H9 (cell line): ENCODE measurements around the gene LTBP2. TPM values are rescaled to one million over a fixed set of nuclear protein-coding genes. Genes with fewer than 3 reads are reported as not detected.

Source experiments
- DNase-seq: peaks from one replicate; pipeline ENCODE4 v3.0.0-alpha.2; 2017
- H2AFZ ChIP-seq: one replicate; pipeline ENCODE4 v1.6.1; 2013; ENCODE audit warnings: mild to moderate bottlenecking, low read length, control low read depth, moderate library complexity
- H2AK5ac ChIP-seq: 2 replicates; pipeline ENCODE4 v1.6.1; 2013; ENCODE audit warnings: low read length, control low read depth, mixed read lengths; ENCODE audit not compliant: insufficient read length
- H2BK120ac ChIP-seq: one replicate; pipeline ENCODE4 v1.6.1; 2013; ENCODE audit warnings: low read depth, mild to moderate bottlenecking, low read length, control low read depth, inconsistent platforms; ENCODE audit not compliant: poor library complexity, severe bottlenecking
- H2BK12ac ChIP-seq: 2 replicates; pipeline ENCODE4 v1.6.1; 2013; ENCODE audit warnings: low read length, control low read depth, mixed read lengths, low read depth; ENCODE audit not compliant: insufficient read length
- H2BK15ac ChIP-seq: 2 replicates; pipeline ENCODE4 v1.6.1; 2013; ENCODE audit warnings: low read depth, low read length, control low read depth
- H2BK20ac ChIP-seq: one replicate; pipeline ENCODE4 v1.6.1; 2013; ENCODE audit warnings: low read depth, mild to moderate bottlenecking, low read length, control low read depth, inconsistent platforms; ENCODE audit not compliant: poor library complexity, severe bottlenecking
- H2BK5ac ChIP-seq: 2 replicates; pipeline ENCODE4 v1.6.1; 2013; ENCODE audit warnings: low read length, control low read depth, mixed read lengths; ENCODE audit not compliant: insufficient read length
- H3K14ac ChIP-seq: 2 replicates; pipeline ENCODE4 v1.6.1; 2013; ENCODE audit warnings: low read length, control low read depth; ENCODE audit not compliant: insufficient read depth
- H3K18ac ChIP-seq: 2 replicates; pipeline ENCODE4 v1.6.1; 2013; ENCODE audit warnings: low read depth, mild to moderate bottlenecking, mixed read lengths, low read length, control low read depth; ENCODE audit not compliant: insufficient read length
- H3K23ac ChIP-seq: 2 replicates; pipeline ENCODE4 v1.6.1; 2013; ENCODE audit warnings: low read length, control low read depth, mixed read lengths, low read depth; ENCODE audit not compliant: insufficient read length
- H3K23me2 ChIP-seq: 2 replicates; pipeline ENCODE4 v1.6.1; 2013; ENCODE audit warnings: low read depth, mild to moderate bottlenecking, mixed read lengths, low read length, control low read depth; ENCODE audit not compliant: insufficient read length, poor library complexity, severe bottlenecking
- H3K27ac ChIP-seq: 2 replicates; pipeline ENCODE4 v1.5.1; 2013; ENCODE audit warnings: low read length, control low read depth, mixed read lengths, low read depth; ENCODE audit not compliant: insufficient read length
- H3K27me3 ChIP-seq: 2 replicates; pipeline ENCODE4 v1.6.1; 2013; ENCODE audit warnings: low read length, control low read depth, inconsistent platforms; ENCODE audit not compliant: insufficient read depth
- H3K4ac ChIP-seq: 2 replicates; pipeline ENCODE4 v1.6.1; 2013; ENCODE audit warnings: low read depth, mild to moderate bottlenecking, control low read depth, inconsistent platforms, low read length, moderate library complexity
- H3K4me1 ChIP-seq: 2 replicates; pipeline ENCODE4 v1.6.1; 2013; ENCODE audit warnings: low read length, control low read depth, inconsistent platforms; ENCODE audit not compliant: insufficient read depth
- H3K4me2 ChIP-seq: 2 replicates; pipeline ENCODE4 v1.6.1; 2013; ENCODE audit warnings: low read length, control low read depth, mixed read lengths; ENCODE audit not compliant: insufficient read length, insufficient read depth
- H3K56ac ChIP-seq: 2 replicates; pipeline ENCODE4 v1.6.1; 2013; ENCODE audit warnings: low read depth, mild to moderate bottlenecking, mixed read lengths, low read length, control low read depth; ENCODE audit not compliant: insufficient read length
- H3K79me1 ChIP-seq: 2 replicates; pipeline ENCODE4 v1.6.1; 2013; ENCODE audit warnings: low read depth, mild to moderate bottlenecking, moderate library complexity, low read length, control low read depth, inconsistent platforms; ENCODE audit not compliant: insufficient read depth, poor library complexity, severe bottlenecking
- H3K79me2 ChIP-seq: 2 replicates; pipeline ENCODE4 v1.6.1; 2013; ENCODE audit warnings: low read length, control low read depth, inconsistent platforms; ENCODE audit not compliant: insufficient read depth
- H3K9ac ChIP-seq: 2 replicates; pipeline ENCODE4 v1.6.1; 2013; ENCODE audit warnings: low read length, control low read depth, mixed read lengths; ENCODE audit not compliant: insufficient read length; ENCODE audit errors: extremely low read depth
- H3K9me3 ChIP-seq: one replicate; pipeline ENCODE4 v1.6.1; 2013; ENCODE audit warnings: low read depth, low read length, inconsistent platforms; ENCODE audit not compliant: control insufficient read depth
- H3T11ph ChIP-seq: one replicate; pipeline ENCODE4 v1.6.1; 2013; ENCODE audit warnings: mild to moderate bottlenecking, low read length, control low read depth, inconsistent platforms
- H4K20me1 ChIP-seq: one replicate; pipeline ENCODE4 v1.6.1; 2013; ENCODE audit not compliant: control insufficient read depth, insufficient read length, insufficient read depth
- H4K5ac ChIP-seq: 2 replicates; pipeline ENCODE4 v1.6.1; 2013; ENCODE audit warnings: low read depth, mild to moderate bottlenecking, mixed read lengths, low read length, control low read depth; ENCODE audit not compliant: insufficient read length
- H4K8ac ChIP-seq: replicated peaks from 2 replicates; pipeline ENCODE4 v1.6.1; 2013; ENCODE audit warnings: low read length, control low read depth, mixed read lengths, low read depth; ENCODE audit not compliant: insufficient read length
- H4K91ac ChIP-seq: 2 replicates; pipeline ENCODE4 v1.6.1; 2013; ENCODE audit warnings: low read depth, mild to moderate bottlenecking, moderate library complexity, mixed read lengths, low read length, control low read depth; ENCODE audit not compliant: insufficient read length
- H3K27ac Mint-ChIP-seq, 3 experiments: 2 replicates in 2 of 3; 3 replicates in 1 of 3; pipeline ENCODE4 v1.8.0; 2020 to 2021; ENCODE audit warnings: mixed read lengths in 3 of 3, mild to moderate bottlenecking in 1 of 3, moderate library complexity in 1 of 3
- H3K27me3 Mint-ChIP-seq: 2 replicates; pipeline ENCODE4 v1.8.0; 2021; ENCODE audit warnings: low read depth, mild to moderate bottlenecking, moderate library complexity, mixed read lengths
- H3K36me3 Mint-ChIP-seq, 3 experiments: 2 replicates in 2 of 3; 3 replicates in 1 of 3; pipeline ENCODE4 v1.8.0; 2020 to 2021; ENCODE audit warnings: low read depth in 3 of 3, mixed read lengths in 3 of 3; ENCODE audit not compliant: insufficient read depth in 1 of 3
- H3K4me1 Mint-ChIP-seq, 2 experiments: 2 replicates each; pipeline ENCODE4 v1.8.0; 2020; ENCODE audit warnings: mixed read lengths in 2 of 2
- H3K4me3 Mint-ChIP-seq, 2 experiments: 2 replicates in 1 of 2; 3 replicates in 1 of 2; pipeline ENCODE4 v1.8.0; 2020 to 2021; ENCODE audit warnings: mild to moderate bottlenecking in 2 of 2, mixed read lengths in 2 of 2, moderate library complexity in 1 of 2
- H3K9me3 Mint-ChIP-seq, 2 experiments: 2 replicates in 1 of 2; 3 replicates in 1 of 2; pipeline ENCODE4 v1.8.0; 2020; ENCODE audit warnings: mild to moderate bottlenecking in 2 of 2, mixed read lengths in 2 of 2, moderate library complexity in 1 of 2
- CTCF ChIP-seq: fragments of 200-600 bp; sonication (generic); conservative IDR thresholded peaks from 3 replicates; pipeline ENCODE4 v1.8.0; 2021; ENCODE audit warnings: antibody characterized with exemption, mild to moderate bottlenecking
- WGBS: extraction: QIAGEN DNeasy Blood & Tissue Kit; methylation state at CpG from one replicate; pipeline ENCODE4 v1.1.7; 2013; ENCODE audit warnings: missing lambda C conversion rate, low lambda C conversion rate, mixed read lengths; ENCODE audit not compliant: insufficient read length; ENCODE audit errors: extremely low coverage; 5-methylcytosine and 5-hydroxymethylcytosine counted together
- total RNA-seq: library from RNA; stranded (reverse); gene quantifications from 2 replicates; pipeline ENCODE4 v1.2.1, GENCODE V29; 2021

Gene LTBP2
- total RNA-seq, 1 experiment from 2014 or later = 0.77 TPM

- Histone ChIP-seq H2AK5ac (no peak overlapping the region), H3K9ac (no peak overlapping the region), H3K4me1 (no peaks in the 10 kb centered on the region), H3K4ac (no peak overlapping the region), H3T11ph (no peak overlapping the region), H3K79me1 (no peaks in the 10 kb centered on the region), H3K4me2 (no peak overlapping the region), H2BK20ac (no peak overlapping the region), H4K91ac (no peak overlapping the region), H2AFZ (no peak overlapping the region), H3K9me3 (no peaks in the 10 kb centered on the region), H4K5ac (no peak overlapping the region), H4K20me1 (no peaks in the 10 kb centered on the region), H3K27me3 (no peaks in the 10 kb centered on the region), H3K23ac (no peak overlapping the region), H3K14ac (no peak overlapping the region), H3K27ac (no peak overlapping the region), H2BK15ac (no peak overlapping the region), H3K56ac (no peak overlapping the region), H3K23me2 (no peaks in the 10 kb centered on the region), H2BK12ac (no peak overlapping the region), H2BK120ac (no peak overlapping the region), H4K8ac (no peak overlapping the region), H3K79me2 (no peaks in the 10 kb centered on the region), H2BK5ac (no peak overlapping the region), H3K18ac (no peak overlapping the region)
- H3K27ac Mint-ChIP-seq = no peak overlapping the region
- no peak for DNase-seq
- H3K4me3 Mint-ChIP-seq = no peak overlapping the region
- H3K4me1 Mint-ChIP-seq = peaks cover 25 to 41% of the 10 kb centered on the region in 2 experiments
- WGBS = no CpG with 5 or more reads among the region's 9 CpGs
- H3K36me3 Mint-ChIP-seq = no peaks in the 10 kb centered on the region
- no peaks in the 10 kb centered on the region for H3K9me3 Mint-ChIP-seq
- no peaks in the 10 kb centered on the region; the same call in 1 of the 2 replicates for H3K27me3 Mint-ChIP-seq
- TF ChIP-seq CTCF = no peak
Observed at GRCh38 chr14:74571441-74571841, 40.6 kb downstream of the LTBP2 start.
